ENCODE results near the gene MAGIX.
"Not testable (repeated sequence)": the region's sequence is repeated elsewhere in the genome, so short reads cannot be mapped to it uniquely, and the experiment has no call there.

MAGIX gene

GRCh38 chrX:49172280-49172780, 9.8 kb downstream of the MAGIX start:
- no CpG with 5 or more reads among the region's 37 CpGs for whole genome bisulfite sequencing (ENCODE audit: insufficient coverage, insufficient read length)

GRCh38 chrX:49173544-49173943, 11.0 kb downstream of the MAGIX start:
- H3K36me3 ChIP-seq (ENCODE audit: control insufficient read depth, insufficient read depth, low read length); H3K9me3 ChIP-seq (ENCODE audit: control insufficient read depth, insufficient read depth, low read length); H3K4me1 ChIP-seq (ENCODE audit: control insufficient read depth, insufficient read depth, low read length); H3K27ac ChIP-seq (ENCODE audit: low read length); DNase-seq (ENCODE audit: low read depth, low spot score); H3K27me3 ChIP-seq (ENCODE audit: control insufficient read depth, insufficient read depth, low read length); H3K4me3 ChIP-seq (ENCODE audit: low read length): not testable (repeated sequence)
- WGBS (ENCODE audit: insufficient coverage, insufficient read length): no CpG with 5 or more reads among the region's 8 CpGs

More at GRCh38 chrX:49172280-49172780, 9.8 kb downstream of the MAGIX start:
- Histone ChIP-seq H3K27ac (ENCODE audit: low read length) (no peak overlapping the region), H3K9me3 (ENCODE audit: control insufficient read depth, insufficient read depth, low read length) (no peaks in the 10 kb centered on the region), H3K27me3 (ENCODE audit: control insufficient read depth, insufficient read depth, low read length) (no peaks in the 10 kb centered on the region), H3K36me3 (ENCODE audit: control insufficient read depth, insufficient read depth, low read length) (peaks cover 2% of the 10 kb centered on the region; the same call in 1 of the 2 replicates), H3K4me1 (ENCODE audit: control insufficient read depth, insufficient read depth, low read length) (no peaks in the 10 kb centered on the region; the same call in 1 of the 2 replicates), H3K4me3 (ENCODE audit: low read length) (peak overlapping the region; percentile 27; the same call in 1 of the 2 replicates)
- no peak for DNase-seq (ENCODE audit: low read depth, low spot score)

- no peak for DNase-seq (ENCODE audit: low read depth, low spot score)
- WGBS (ENCODE audit: insufficient coverage, insufficient read length): no CpG with 5 or more reads among the region's 3 CpGs
- Histone ChIP-seq H3K4me3 (ENCODE audit: low read length) (no peak overlapping the region), H3K36me3 (ENCODE audit: control insufficient read depth, insufficient read depth, low read length) (peaks cover 9% of the 10 kb centered on the region), H3K9me3 (ENCODE audit: control insufficient read depth, insufficient read depth, low read length) (no peaks in the 10 kb centered on the region), H3K4me1 (ENCODE audit: control insufficient read depth, insufficient read depth, low read length) (no peaks in the 10 kb centered on the region; the same call in 1 of the 2 replicates), H3K27ac (ENCODE audit: low read length) (no peak overlapping the region), H3K27me3 (ENCODE audit: control insufficient read depth, insufficient read depth, low read length) (no peaks in the 10 kb centered on the region)
Observed at GRCh38 chrX:49174723-49175122, 12.2 kb downstream of the MAGIX start.

GRCh38 chrX:49175435-49176274, 13.1 kb downstream of the MAGIX start:
- H3K4me1 ChIP-seq (ENCODE audit: control insufficient read depth, insufficient read depth, low read length): no peaks in the 10 kb centered on the region; the same call in 1 of the 2 replicates
- H3K27ac ChIP-seq (ENCODE audit: low read length): no peak overlapping the region
- H3K9me3 ChIP-seq (ENCODE audit: control insufficient read depth, insufficient read depth, low read length): no peaks in the 10 kb centered on the region
- WGBS (ENCODE audit: insufficient coverage, insufficient read length): no CpG with 5 or more reads among the region's 43 CpGs
- no peaks in the 10 kb centered on the region for H3K27me3 ChIP-seq (ENCODE audit: control insufficient read depth, insufficient read depth, low read length)
- no peak overlapping the region for H3K4me3 ChIP-seq (ENCODE audit: low read length)
- DNase-seq (ENCODE audit: low read depth, low spot score): no peak
- peaks cover 9% of the 10 kb centered on the region for H3K36me3 ChIP-seq (ENCODE audit: control insufficient read depth, insufficient read depth, low read length)

GRCh38 chrX:49176421-49177326, 14.1 kb downstream of the MAGIX start:
- DNase-seq (ENCODE audit: low read depth, low spot score): no peak
- no peaks in the 10 kb centered on the region for H3K9me3 ChIP-seq (ENCODE audit: control insufficient read depth, insufficient read depth, low read length)
- no peak overlapping the region for H3K4me3 ChIP-seq (ENCODE audit: low read length)
- WGBS (ENCODE audit: insufficient coverage, insufficient read length): no CpG with 5 or more reads among the region's 27 CpGs
- H3K27ac ChIP-seq (ENCODE audit: low read length): no peak overlapping the region
- no peaks in the 10 kb centered on the region for H3K27me3 ChIP-seq (ENCODE audit: control insufficient read depth, insufficient read depth, low read length)
- H3K4me1 ChIP-seq (ENCODE audit: control insufficient read depth, insufficient read depth, low read length): no peaks in the 10 kb centered on the region; the same call in 1 of the 2 replicates
- H3K36me3 ChIP-seq (ENCODE audit: control insufficient read depth, insufficient read depth, low read length): peaks cover 9% of the 10 kb centered on the region

- WGBS (ENCODE audit: insufficient coverage, insufficient read length): no CpG with 5 or more reads among the region's 4 CpGs
- Histone ChIP-seq H3K4me3 (ENCODE audit: low read length) (no peak overlapping the region), H3K4me1 (ENCODE audit: control insufficient read depth, insufficient read depth, low read length) (no peaks in the 10 kb centered on the region; the same call in 1 of the 2 replicates), H3K36me3 (ENCODE audit: control insufficient read depth, insufficient read depth, low read length) (peaks cover 9% of the 10 kb centered on the region), H3K27me3 (ENCODE audit: control insufficient read depth, insufficient read depth, low read length) (no peaks in the 10 kb centered on the region), H3K27ac (ENCODE audit: low read length) (no peak overlapping the region), H3K9me3 (ENCODE audit: control insufficient read depth, insufficient read depth, low read length) (no peaks in the 10 kb centered on the region)
- DNase-seq (ENCODE audit: low read depth, low spot score): no peak
Observed at GRCh38 chrX:49177338-49177833, 14.8 kb downstream of the MAGIX start.

GRCh38 chrX:49177873-49178480, 15.4 kb downstream of the MAGIX start:
- no peaks in the 10 kb centered on the region for H3K9me3 ChIP-seq (ENCODE audit: control insufficient read depth, insufficient read depth, low read length)
- H3K4me1 ChIP-seq (ENCODE audit: control insufficient read depth, insufficient read depth, low read length): no peaks in the 10 kb centered on the region; the same call in 1 of the 2 replicates
- H3K27me3 ChIP-seq (ENCODE audit: control insufficient read depth, insufficient read depth, low read length): no peaks in the 10 kb centered on the region
- no CpG with 5 or more reads among the region's 23 CpGs for WGBS (ENCODE audit: insufficient coverage, insufficient read length)
- H3K4me3 ChIP-seq (ENCODE audit: low read length): no peak overlapping the region
- no peak for DNase-seq (ENCODE audit: low read depth, low spot score)
- H3K27ac ChIP-seq (ENCODE audit: low read length): no peak overlapping the region
- peaks cover 9% of the 10 kb centered on the region for H3K36me3 ChIP-seq (ENCODE audit: control insufficient read depth, insufficient read depth, low read length)

GRCh38 chrX:49178537-49178936, 16.0 kb downstream of the MAGIX start:
- no peak for DNase-seq (ENCODE audit: low read depth, low spot score)
- Histone ChIP-seq H3K27me3 (ENCODE audit: control insufficient read depth, insufficient read depth, low read length) (no peaks in the 10 kb centered on the region), H3K4me1 (ENCODE audit: control insufficient read depth, insufficient read depth, low read length) (no peaks in the 10 kb centered on the region; the same call in 1 of the 2 replicates), H3K4me3 (ENCODE audit: low read length) (no peak overlapping the region), H3K27ac (ENCODE audit: low read length) (no peak overlapping the region), H3K9me3 (ENCODE audit: control insufficient read depth, insufficient read depth, low read length) (no peaks in the 10 kb centered on the region), H3K36me3 (ENCODE audit: control insufficient read depth, insufficient read depth, low read length) (peaks cover 9% of the 10 kb centered on the region)
- no CpG with 5 or more reads among the region's 3 CpGs for WGBS (ENCODE audit: insufficient coverage, insufficient read length)

GRCh38 chrX:49179358-49179757, 16.8 kb downstream of the MAGIX start:
- Histone ChIP-seq H3K36me3 (ENCODE audit: control insufficient read depth, insufficient read depth, low read length) (peaks cover 9% of the 10 kb centered on the region), H3K4me3 (ENCODE audit: low read length) (no peak overlapping the region), H3K9me3 (ENCODE audit: control insufficient read depth, insufficient read depth, low read length) (no peaks in the 10 kb centered on the region), H3K27ac (ENCODE audit: low read length) (no peak overlapping the region), H3K4me1 (ENCODE audit: control insufficient read depth, insufficient read depth, low read length) (no peaks in the 10 kb centered on the region; the same call in 1 of the 2 replicates), H3K27me3 (ENCODE audit: control insufficient read depth, insufficient read depth, low read length) (no peaks in the 10 kb centered on the region)
- DNase-seq (ENCODE audit: low read depth, low spot score): no peak
- no CpG with 5 or more reads among the region's 2 CpGs for WGBS (ENCODE audit: insufficient coverage, insufficient read length)
